Nephron progenitor cell (in vitro differentiated cells): ENCODE data around the gene GSTO1.

ENCODE experiments used
- DNase-seq: peaks from one replicate; pipeline ENCODE4 v3.0.0; 2021
- H3K27ac Mint-ChIP-seq: 2 replicates; pipeline ENCODE4 v1.8.0; 2021; ENCODE audit warnings: mild to moderate bottlenecking, moderate library complexity, mixed read lengths
- H3K27me3 Mint-ChIP-seq: 2 replicates; pipeline ENCODE4 v1.8.0; 2021; ENCODE audit warnings: mild to moderate bottlenecking, low read depth, mixed read lengths; ENCODE audit not compliant: poor library complexity
- H3K36me3 Mint-ChIP-seq: 2 replicates; pipeline ENCODE4 v1.8.0; 2021; ENCODE audit warnings: low read depth, mixed read lengths
- H3K4me1 Mint-ChIP-seq: 2 replicates; pipeline ENCODE4 v1.8.0; 2021; ENCODE audit warnings: mixed read lengths
- H3K4me3 Mint-ChIP-seq: 2 replicates; pipeline ENCODE4 v1.8.0; 2021; ENCODE audit warnings: mild to moderate bottlenecking, moderate library complexity, mixed read lengths
- H3K9me3 Mint-ChIP-seq: 2 replicates; pipeline ENCODE4 v1.8.0; 2021; ENCODE audit warnings: mild to moderate bottlenecking, moderate library complexity, mixed read lengths
- TF ChIP-seq, protein P1 (sequence below): fragments of 200-600 bp; sonication (generic); IDR thresholded peaks from 2 replicates; pipeline ENCODE4 v1.5.0; 2021; ENCODE audit warnings: antibody characterized with exemption

The GSTO1 gene

DNA sequence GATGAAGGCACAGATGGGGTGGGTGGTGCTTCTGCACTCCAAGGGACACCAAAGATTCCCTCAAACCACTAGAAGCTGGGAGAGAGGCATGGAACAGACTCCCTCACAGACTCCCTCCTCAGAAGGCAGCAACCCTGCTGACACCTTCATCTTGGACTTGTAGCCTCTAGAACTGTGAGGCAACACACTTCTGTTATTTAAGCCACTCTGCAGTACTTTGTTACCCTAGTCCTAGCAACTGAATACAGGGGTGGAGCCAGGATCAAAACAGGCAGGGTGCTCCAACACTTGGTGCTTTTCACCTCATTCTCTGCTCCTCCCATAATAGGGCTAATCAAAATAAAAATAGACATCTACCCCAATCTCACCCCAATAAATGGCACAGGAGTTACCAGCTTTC is 2.3 kb upstream of the GSTO1 start:
- H3K4me1 Mint-ChIP-seq = peaks cover 68% of the 10 kb centered on the region
- H3K27ac Mint-ChIP-seq = no peak overlapping the region
- DNase-seq = no peak
- H3K9me3 Mint-ChIP-seq = peaks cover 18% of the 10 kb centered on the region
- H3K4me3 Mint-ChIP-seq = no peak overlapping the region
- peaks cover 30% of the 10 kb centered on the region for H3K27me3 Mint-ChIP-seq
- H3K36me3 Mint-ChIP-seq = peaks cover 2% of the 10 kb centered on the region
- TF ChIP-seq, protein P1, sequence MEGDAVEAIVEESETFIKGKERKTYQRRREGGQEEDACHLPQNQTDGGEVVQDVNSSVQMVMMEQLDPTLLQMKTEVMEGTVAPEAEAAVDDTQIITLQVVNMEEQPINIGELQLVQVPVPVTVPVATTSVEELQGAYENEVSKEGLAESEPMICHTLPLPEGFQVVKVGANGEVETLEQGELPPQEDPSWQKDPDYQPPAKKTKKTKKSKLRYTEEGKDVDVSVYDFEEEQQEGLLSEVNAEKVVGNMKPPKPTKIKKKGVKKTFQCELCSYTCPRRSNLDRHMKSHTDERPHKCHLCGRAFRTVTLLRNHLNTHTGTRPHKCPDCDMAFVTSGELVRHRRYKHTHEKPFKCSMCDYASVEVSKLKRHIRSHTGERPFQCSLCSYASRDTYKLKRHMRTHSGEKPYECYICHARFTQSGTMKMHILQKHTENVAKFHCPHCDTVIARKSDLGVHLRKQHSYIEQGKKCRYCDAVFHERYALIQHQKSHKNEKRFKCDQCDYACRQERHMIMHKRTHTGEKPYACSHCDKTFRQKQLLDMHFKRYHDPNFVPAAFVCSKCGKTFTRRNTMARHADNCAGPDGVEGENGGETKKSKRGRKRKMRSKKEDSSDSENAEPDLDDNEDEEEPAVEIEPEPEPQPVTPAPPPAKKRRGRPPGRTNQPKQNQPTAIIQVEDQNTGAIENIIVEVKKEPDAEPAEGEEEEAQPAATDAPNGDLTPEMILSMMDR = no peak

GRCh38 chr10:104253106-104253505 is 1.6 kb upstream of the GSTO1 start:
- DNase-seq = no peak
- H3K9me3 Mint-ChIP-seq = peaks cover 12% of the 10 kb centered on the region
- TF ChIP-seq, protein P1 = no peak
- peaks cover 68% of the 10 kb centered on the region for H3K4me1 Mint-ChIP-seq
- H3K27me3 Mint-ChIP-seq = peaks cover 30% of the 10 kb centered on the region
- no peak overlapping the region for H3K27ac Mint-ChIP-seq
- H3K36me3 Mint-ChIP-seq = peaks cover 4% of the 10 kb centered on the region
- peak overlapping the region; percentile 93 for H3K4me3 Mint-ChIP-seq

- Mint-ChIP-seq H3K9me3 (peaks cover 5% of the 10 kb centered on the region), H3K27ac (no peak overlapping the region), H3K36me3 (peaks cover 9% of the 10 kb centered on the region), H3K4me1 (peaks cover 62% of the 10 kb centered on the region), H3K27me3 (peaks cover 30% of the 10 kb centered on the region), H3K4me3 (peak overlapping the region; percentile 93)
- TF ChIP-seq, protein P1 = no peak
- no peak for DNase-seq
These were observed 884 bp upstream of the GSTO1 start for GRCh38 chr10:104253606-104254410.

DNA sequence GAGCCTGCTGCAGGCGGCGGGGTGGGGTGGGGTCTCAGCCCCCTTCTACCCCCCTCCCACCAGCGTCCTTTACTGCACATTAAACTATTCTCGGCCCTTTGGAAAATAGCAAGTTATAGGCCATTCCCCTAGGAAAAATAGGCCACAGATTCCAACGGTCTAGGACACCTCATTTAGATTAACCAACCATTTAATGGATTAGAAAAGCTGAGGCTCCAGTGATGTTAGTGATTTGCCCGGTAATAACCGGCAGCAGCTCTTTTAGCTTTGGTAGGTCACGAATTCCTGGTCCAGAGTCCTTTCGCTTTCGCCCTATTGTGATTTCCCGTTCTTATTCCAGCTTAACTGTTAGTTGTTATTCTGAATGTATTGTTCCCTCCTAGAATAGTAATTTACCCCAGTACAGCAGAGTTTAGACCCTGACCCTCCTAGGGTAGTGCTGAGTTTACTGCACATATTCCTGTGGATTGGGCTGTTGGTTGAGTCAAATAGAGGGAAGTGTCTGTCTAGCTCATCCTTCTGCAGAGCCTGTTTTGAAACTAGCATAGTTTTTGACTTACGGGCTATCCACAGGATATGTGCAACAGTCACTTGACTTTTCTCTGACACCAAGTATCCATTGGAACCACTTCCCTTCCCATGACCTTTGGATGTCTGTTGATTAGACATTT is 754 bp downstream of the GSTO1 start:
- TF ChIP-seq, protein P1 = no peak
- DNase-seq = no peak
- H3K27ac Mint-ChIP-seq = no peak overlapping the region
- H3K27me3 Mint-ChIP-seq = peaks cover 26% of the 10 kb centered on the region
- peaks cover 25% of the 10 kb centered on the region for H3K36me3 Mint-ChIP-seq
- H3K4me1 Mint-ChIP-seq = peaks cover 46% of the 10 kb centered on the region
- H3K4me3 Mint-ChIP-seq = peak overlapping the region; percentile 93
- H3K9me3 Mint-ChIP-seq = no peaks in the 10 kb centered on the region

DNA sequence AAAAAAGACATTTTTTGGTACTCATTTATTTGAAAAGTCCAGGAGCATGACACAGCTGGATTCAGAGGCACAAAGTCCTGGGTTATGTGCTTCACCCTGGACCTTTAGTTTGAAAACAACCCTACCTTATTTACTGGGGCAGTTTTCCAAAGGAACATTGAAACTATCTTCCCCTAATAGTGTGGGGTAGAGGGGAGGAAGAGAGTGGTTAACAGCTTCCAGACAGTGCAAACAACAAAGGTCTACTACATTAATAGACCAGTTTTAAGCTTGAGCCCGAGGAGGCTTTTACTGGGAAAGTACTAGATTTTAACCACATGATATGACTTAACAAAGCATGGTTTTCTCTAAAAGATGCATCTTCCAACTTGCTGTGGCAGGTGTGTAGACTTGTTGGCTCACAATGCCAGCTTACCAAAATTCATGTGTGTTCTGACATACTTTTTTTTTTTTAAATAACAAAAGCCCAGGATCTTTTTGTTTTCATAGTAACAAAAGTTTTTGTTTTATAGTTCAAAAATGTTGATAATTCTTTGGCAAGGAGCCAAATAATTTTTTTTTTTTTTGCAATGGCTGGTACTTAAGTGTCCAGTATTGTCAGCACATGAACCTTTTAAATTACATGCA is 1.8 kb downstream of the GSTO1 start:
- Mint-ChIP-seq H3K9me3 (no peaks in the 10 kb centered on the region), H3K4me1 (peaks cover 38% of the 10 kb centered on the region), H3K27me3 (peaks cover 26% of the 10 kb centered on the region), H3K4me3 (peak overlapping the region; percentile 93), H3K36me3 (peaks cover 35% of the 10 kb centered on the region), H3K27ac (no peak overlapping the region)
- no peak for DNase-seq
- TF ChIP-seq, protein P1 = no peak
